Measurements from ENCODE around the gene IL1RL1.

DNA sequence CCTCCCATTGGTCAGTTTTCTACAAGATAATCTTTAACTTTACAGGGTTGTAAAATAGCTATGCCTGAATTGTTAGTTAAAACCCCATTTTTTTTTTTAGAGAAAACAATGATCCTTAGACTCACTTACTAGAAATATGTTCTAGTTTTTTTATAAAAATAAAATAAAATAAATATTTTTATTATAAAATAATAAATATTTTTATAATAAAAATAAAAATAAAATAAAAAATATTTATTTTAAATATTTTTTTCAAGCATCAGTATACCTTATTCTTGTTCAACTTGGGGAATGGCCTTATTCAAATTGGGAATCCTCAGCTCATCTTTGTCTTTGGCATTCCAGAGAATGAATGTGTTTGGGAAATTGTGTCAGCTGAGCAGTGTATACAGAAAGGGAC lies 20.8 kb upstream of the IL1RL1 start:
- TF ChIP-seq CTCF (conservative IDR thresholded peaks at IDR 0.05; ENCODE audit: low read depth, low read length) (no peak), EZH2phosphoT487 (IDR thresholded peaks at IDR 0.05; ENCODE audit: borderline replicate concordance, low read length) (no peak)
